HEK293 (cell line): ENCODE data around the gene PIK3AP1.

ENCODE experiments used
- CTCF ChIA-PET: fragments of 350-600 bp; formaldehyde crosslinking; extraction: SDS; loops from one replicate; lab custom pipeline; 2021; ENCODE audit warnings: antibody characterized with exemption; lab: Yijun Ruan, JAX
- POLR2A ChIA-PET: fragments of 300-600 bp; formaldehyde crosslinking; extraction: SDS; loops from one replicate; lab custom pipeline; 2020; ENCODE audit warnings: antibody characterized with exemption, inconsistent platforms; lab: Yijun Ruan, JAX
- H3K27ac ChIP-seq: fragments of 200-500 bp; sonication (Bioruptor generic); 2 replicates; pipeline ENCODE4 v1.5.1; 2014; ENCODE audit warnings: low read depth, low read length, control low read depth, inconsistent platforms; ENCODE audit errors: extremely low read depth
- H3K36me3 ChIP-seq, 2 experiments: fragments of 200-500 bp in 1 of 2; sonication (Bioruptor generic) in 1 of 2; 1 replicate in 1 of 2; 2 replicates in 1 of 2; pipeline ENCODE4 v1.5.1; 2014 to 2017; ENCODE audit warnings: inconsistent platforms in 2 of 2, low read length in 2 of 2; ENCODE audit not compliant: control insufficient read depth in 2 of 2, insufficient read depth in 1 of 2
- H3K4me1 ChIP-seq: fragments of 200-500 bp; sonication (Bioruptor generic); 2 replicates; pipeline ENCODE4 v1.5.1; 2014; ENCODE audit warnings: mild to moderate bottlenecking, low read length, inconsistent platforms; ENCODE audit not compliant: control insufficient read depth, insufficient read depth
- H3K4me3 ChIP-seq: 2 replicates; pipeline ENCODE4 v1.5.1; 2011; ENCODE audit warnings: low read depth, mild to moderate bottlenecking, control low read depth, low read length, moderate library complexity
- H3K9me3 ChIP-seq: fragments of 200-500 bp; sonication (Bioruptor generic); 2 replicates; pipeline ENCODE4 v1.5.1; 2014; ENCODE audit warnings: low read depth, low read length, inconsistent platforms; ENCODE audit not compliant: control insufficient read depth, insufficient read depth
- KLF10 ChIP-seq: fragments of 450-650 bp; IDR thresholded peaks from 2 replicates; pipeline ENCODE4 v1.5.1; 2018; ENCODE audit warnings: missing biosample characterization, mild to moderate bottlenecking, missing genetic modification characterization
- PATZ1 ChIP-seq: fragments of 450-650 bp; formaldehyde crosslinking; IDR thresholded peaks from 2 replicates; pipeline ENCODE4 v1.5.1; 2016; ENCODE audit warnings: missing biosample characterization, missing genetic modification characterization
- SP7 ChIP-seq: fragments of 450-650 bp; formaldehyde crosslinking; IDR thresholded peaks from 2 replicates; pipeline ENCODE4 v1.5.1; 2016; ENCODE audit warnings: missing biosample characterization, missing genetic modification characterization
- ZEB2 ChIP-seq: fragments of 450-650 bp; formaldehyde crosslinking; IDR thresholded peaks from 2 replicates; pipeline ENCODE4 v1.5.1; 2016; ENCODE audit warnings: missing biosample characterization, missing genetic modification characterization
- ZNF148 ChIP-seq: fragments of 450-650 bp; formaldehyde crosslinking; IDR thresholded peaks from 2 replicates; pipeline ENCODE4 v1.5.0; 2017; ENCODE audit warnings: missing biosample characterization, missing genetic modification characterization, borderline replicate concordance
- ZNF449 ChIP-seq: fragments of 450-650 bp; formaldehyde crosslinking; IDR thresholded peaks from 2 replicates; pipeline ENCODE4 v1.5.1; 2017; ENCODE audit warnings: missing biosample characterization, mild to moderate bottlenecking, missing genetic modification characterization, moderate library complexity
- ZNF48 ChIP-seq: fragments of 450-650 bp; formaldehyde crosslinking; IDR thresholded peaks from 2 replicates; pipeline ENCODE4 v1.5.1; 2016; ENCODE audit warnings: missing biosample characterization, missing genetic modification characterization
- ZNF514 ChIP-seq: fragments of 450-650 bp; formaldehyde crosslinking; IDR thresholded peaks from 2 replicates; pipeline ENCODE4 v1.5.1; 2016; ENCODE audit warnings: missing biosample characterization, missing genetic modification characterization
- ZNF626 ChIP-seq: fragments of 450-650 bp; sonication (Bioruptor Pico); formaldehyde crosslinking; IDR thresholded peaks from 2 replicates; pipeline ENCODE4 v1.5.1; 2018; ENCODE audit warnings: missing biosample characterization, missing genetic modification characterization, inconsistent platforms
- ZNF658 ChIP-seq: fragments of 450-650 bp; formaldehyde crosslinking; IDR thresholded peaks from 2 replicates; pipeline ENCODE4; 2016; ENCODE audit warnings: missing biosample characterization, missing genetic modification characterization
- ZNF692 ChIP-seq: fragments of 450-650 bp; formaldehyde crosslinking; IDR thresholded peaks from 2 replicates; pipeline ENCODE4 v1.5.1; 2016; ENCODE audit warnings: missing biosample characterization, missing genetic modification characterization
- ZNF707 ChIP-seq: fragments of 450-650 bp; formaldehyde crosslinking; IDR thresholded peaks from 2 replicates; pipeline ENCODE4 v1.5.1; 2016; ENCODE audit warnings: missing biosample characterization, missing genetic modification characterization
- ZNF776 ChIP-seq: fragments of 450-650 bp; formaldehyde crosslinking; IDR thresholded peaks from 2 replicates; pipeline ENCODE4 v1.5.0; 2017; ENCODE audit warnings: missing biosample characterization, missing genetic modification characterization, borderline replicate concordance
- ZNF830 ChIP-seq: fragments of 450-650 bp; IDR thresholded peaks from 2 replicates; pipeline ENCODE4 v1.5.0; 2018; ENCODE audit warnings: missing biosample characterization, missing genetic modification characterization, low read depth, mild to moderate bottlenecking, moderate library complexity
- ZSCAN16 ChIP-seq: fragments of 450-650 bp; formaldehyde crosslinking; IDR thresholded peaks from 2 replicates; pipeline ENCODE4 v1.5.1; 2016; ENCODE audit warnings: missing biosample characterization, missing genetic modification characterization
- ZXDB ChIP-seq: fragments of 450-650 bp; formaldehyde crosslinking; IDR thresholded peaks from 2 replicates; pipeline ENCODE4 v1.5.1; 2016; ENCODE audit warnings: missing biosample characterization, missing genetic modification characterization

Gene PIK3AP1

GRCh38 chr10:96650958-96651357 is 69.4 kb downstream of the PIK3AP1 start (continued):
- TF ChIP-seq ZSCAN16 (tag by site-specific recombination), result no peak
- TF ChIP-seq ZXDB (tag by site-specific recombination), result no peak

DNA sequence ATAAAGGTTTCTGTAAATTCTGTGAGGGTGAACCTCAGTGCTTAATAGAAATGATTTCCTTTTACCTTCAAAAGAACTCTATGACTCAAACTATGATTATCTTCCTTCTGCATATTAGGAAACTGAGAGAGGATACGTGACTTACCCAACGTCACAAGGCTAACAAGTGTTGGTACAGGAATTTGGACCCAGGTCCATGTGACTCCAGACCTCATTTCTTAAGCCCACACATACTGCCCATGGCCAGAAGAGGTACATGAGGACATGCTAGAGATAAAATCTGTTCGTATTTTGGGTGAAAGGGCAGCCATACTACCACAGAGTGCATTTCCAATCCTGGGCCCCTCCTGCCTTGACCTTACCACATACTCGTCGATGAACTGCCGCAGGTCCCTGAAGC is 72.0 kb downstream of the PIK3AP1 start:
- Histone ChIP-seq H3K27ac (no peak overlapping the region), H3K4me1 (no peaks in the 10 kb centered on the region), H3K9me3 (no peaks in the 10 kb centered on the region), H3K36me3 (no peaks in the 10 kb centered on the region), H3K4me3 (no peak overlapping the region)
- CTCF ChIA-PET, result no interaction called here
- POLR2A ChIA-PET, result no interaction called here
- TF ChIP-seq ZNF148 (tag by site-specific recombination) (no peak), ZNF48 (no peak)

GRCh38 chr10:96647466-96647865 is 72.8 kb downstream of the PIK3AP1 start:
- TF ChIP-seq ZNF626 (no peak), KLF10 (no peak), ZEB2 (no peak), ZNF830 (tag by site-specific recombination) (no peak), ZNF449 (tag by site-specific recombination) (no peak), PATZ1 (tag by site-specific recombination) (no peak), ZNF514 (tag by site-specific recombination) (no peak)
- H3K27ac ChIP-seq, result no peak overlapping the region
- ChIA-PET POLR2A (no interaction called here), CTCF (no interaction called here)
- no peaks in the 10 kb centered on the region for H3K36me3 ChIP-seq
- H3K4me1 ChIP-seq, result no peaks in the 10 kb centered on the region
- no peak overlapping the region for H3K4me3 ChIP-seq
- H3K9me3 ChIP-seq, result no peaks in the 10 kb centered on the region

- no peaks in the 10 kb centered on the region for H3K4me1 ChIP-seq
- no peak for TF ChIP-seq ZNF692 (tag by site-specific recombination)
- TF ChIP-seq ZNF626, result no peak
- no peak for TF ChIP-seq ZNF658 (tag by site-specific recombination)
- TF ChIP-seq ZNF707 (tag by site-specific recombination), result no peak
- no peak for TF ChIP-seq ZNF776
- no peak for TF ChIP-seq SP7 (tag by site-specific recombination)
- no peaks in the 10 kb centered on the region for H3K36me3 ChIP-seq
- H3K9me3 ChIP-seq, result no peaks in the 10 kb centered on the region
- ChIA-PET POLR2A (no interaction called here), CTCF (interaction anchor here (0.6 to 1.1 kb wide), 4 partner anchors 8 to 592 kb away, joined by 3 to 5 read pairs (median 4); no protein-coding TSS in a partner anchor)
- H3K27ac ChIP-seq, result no peak overlapping the region
- no peak overlapping the region for H3K4me3 ChIP-seq
Observed at GRCh38 chr10:96646751-96647166, 73.6 kb downstream of the PIK3AP1 start.
